ENCODE results near the gene SMU1.
A peak's percentile ranks its signal among the peaks of the same experiment; 100 is the strongest.

The SMU1 gene

GRCh38 chr9:33076046-33077004 lies at the start of gene SMU1:
Gene SMU1, minus strand, starts transcription at chr9:33076674. Its CDS starts 66 bp downstream, at chr9:33076608.
- peak; percentile 72 for DNase-seq

DNA sequence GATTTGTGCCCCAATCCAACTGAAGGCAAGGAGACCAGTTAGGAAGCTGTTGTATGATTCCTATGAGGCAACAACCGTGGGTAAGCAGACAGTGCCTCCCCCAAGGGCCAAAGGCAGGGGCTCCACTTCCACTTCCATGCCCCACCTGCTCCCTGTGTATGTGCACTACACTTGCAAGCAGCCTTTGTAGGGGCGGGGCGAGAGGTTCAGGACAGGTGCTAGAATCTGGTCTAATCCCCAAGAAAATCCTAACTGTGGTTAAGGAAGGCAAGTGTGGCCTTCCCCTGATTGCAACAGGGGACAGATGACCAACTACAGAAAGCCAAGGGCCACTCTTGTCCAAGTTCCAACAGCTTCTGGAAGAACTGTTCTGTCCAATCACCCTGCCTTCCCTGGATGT lies 49.0 kb upstream of the SMU1 start:
- no peak for DNase-seq

- no peak for DNase-seq
Measured at GRCh38 chr9:33124751-33125381, 48.4 kb upstream of the SMU1 start.

DNA sequence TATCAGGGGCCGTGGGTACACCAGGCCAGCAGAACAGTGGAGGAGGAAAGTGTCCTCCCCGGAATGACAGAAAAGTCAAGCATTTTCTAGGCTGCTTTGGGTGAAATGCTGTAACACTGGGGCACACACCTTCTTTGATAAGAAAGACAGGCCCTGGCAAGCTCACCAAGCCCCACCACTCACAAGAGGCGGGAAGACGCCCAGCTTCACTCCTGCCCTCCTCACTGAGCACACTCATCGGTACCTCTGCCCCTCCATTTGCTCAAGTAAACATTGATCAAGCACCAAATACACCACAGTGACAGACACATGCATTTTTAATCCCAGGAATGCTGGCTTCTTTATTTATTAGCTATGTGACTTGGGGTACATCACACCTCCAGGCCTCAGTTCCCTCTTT lies 47.6 kb upstream of the SMU1 start:
- no peak for DNase-seq

DNA sequence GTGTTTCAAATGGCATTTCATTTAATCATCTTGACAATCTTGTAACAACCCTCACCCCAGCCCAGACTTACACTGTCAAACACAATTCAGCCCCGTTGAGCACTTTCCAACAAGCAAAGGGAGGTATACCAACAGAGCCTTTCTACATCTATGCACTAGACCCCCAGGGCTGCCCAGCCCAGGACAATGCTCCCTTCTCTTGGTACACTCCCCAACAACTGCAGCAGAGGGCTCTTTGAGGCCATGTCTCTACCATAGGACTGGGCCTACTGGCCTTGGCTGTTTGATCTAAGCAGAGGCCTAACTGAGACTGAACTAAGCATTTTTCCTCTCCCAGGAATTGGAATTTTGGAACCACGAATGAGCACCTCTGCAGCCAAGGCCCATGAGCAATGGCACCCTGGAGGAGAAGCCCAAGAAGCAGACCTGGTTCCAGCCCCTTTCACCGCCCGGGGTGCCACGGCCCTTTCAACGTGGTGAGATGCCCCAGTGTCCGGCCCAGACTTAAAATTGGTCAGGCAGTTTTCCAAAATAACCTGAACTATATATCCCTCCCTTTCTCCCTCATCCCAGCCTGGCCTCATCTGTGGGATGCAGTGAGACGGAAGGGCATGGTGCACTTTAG lies 47.0 kb upstream of the SMU1 start:
- no peak for DNase-seq

DNA sequence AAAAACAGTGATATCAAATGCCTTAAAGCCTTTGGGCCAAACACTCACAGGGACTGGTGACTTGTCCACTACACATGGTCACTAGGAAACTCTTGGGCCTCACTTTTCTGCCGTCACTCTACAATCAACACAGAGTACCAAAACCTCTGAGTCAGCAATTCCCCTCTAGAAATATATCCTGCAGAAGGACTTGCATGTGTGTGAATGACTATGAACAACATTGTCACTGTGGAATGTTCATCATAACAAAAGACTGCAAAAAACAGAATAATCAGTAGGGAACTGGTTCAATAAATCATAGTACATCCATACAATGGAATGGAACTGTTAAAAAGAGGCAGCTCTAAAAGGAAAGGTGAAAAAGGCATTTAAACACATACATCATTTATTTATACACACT lies 44.1 kb upstream of the SMU1 start:
- DNase-seq, result no peak

- no peak for DNase-seq
Measured at GRCh38 chr9:33117796-33118195, 41.3 kb upstream of the SMU1 start.

DNA sequence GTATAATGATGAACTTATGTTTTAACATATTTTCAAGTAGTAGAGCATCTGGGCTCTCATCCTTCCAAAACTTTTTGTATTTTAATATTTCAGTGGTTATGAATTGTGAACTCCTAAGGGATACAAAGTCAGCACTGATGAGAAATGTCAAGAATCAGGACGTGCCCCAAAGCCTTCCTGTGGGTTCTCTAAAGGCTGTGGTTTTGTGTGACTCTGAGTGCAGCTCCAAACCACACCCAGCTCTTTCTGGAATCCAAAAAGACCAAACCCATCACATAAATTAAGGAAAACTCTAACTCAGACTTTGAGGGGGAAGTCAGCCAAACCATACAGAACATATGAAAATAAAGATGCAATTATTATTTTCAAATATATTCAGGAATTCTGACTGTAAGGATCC lies 40.8 kb upstream of the SMU1 start:
- DNase-seq, result no peak

DNA sequence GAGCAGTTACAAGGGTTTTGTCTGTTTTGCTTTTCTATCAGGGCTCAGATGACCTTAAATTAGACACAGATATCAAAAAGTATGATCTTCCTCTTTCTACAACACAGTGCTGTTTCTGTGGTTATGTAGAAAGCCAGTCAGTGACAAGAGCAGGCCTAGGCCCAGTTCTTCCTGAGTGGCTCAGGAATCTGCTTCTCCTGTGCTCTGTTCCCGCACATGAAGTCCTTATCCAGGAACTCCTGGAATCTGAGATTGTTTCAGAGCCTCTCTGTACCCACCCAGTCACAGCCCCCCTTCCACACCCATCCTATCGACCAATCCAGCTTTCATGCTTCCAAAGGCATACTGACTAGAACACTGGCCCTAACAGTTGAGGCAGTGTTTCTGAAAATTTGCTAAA lies 40.4 kb upstream of the SMU1 start:
- DNase-seq, result no peak

GRCh38 chr9:33114746-33115145 lies 38.3 kb upstream of the SMU1 start:
- DNase-seq, result no peak

DNA sequence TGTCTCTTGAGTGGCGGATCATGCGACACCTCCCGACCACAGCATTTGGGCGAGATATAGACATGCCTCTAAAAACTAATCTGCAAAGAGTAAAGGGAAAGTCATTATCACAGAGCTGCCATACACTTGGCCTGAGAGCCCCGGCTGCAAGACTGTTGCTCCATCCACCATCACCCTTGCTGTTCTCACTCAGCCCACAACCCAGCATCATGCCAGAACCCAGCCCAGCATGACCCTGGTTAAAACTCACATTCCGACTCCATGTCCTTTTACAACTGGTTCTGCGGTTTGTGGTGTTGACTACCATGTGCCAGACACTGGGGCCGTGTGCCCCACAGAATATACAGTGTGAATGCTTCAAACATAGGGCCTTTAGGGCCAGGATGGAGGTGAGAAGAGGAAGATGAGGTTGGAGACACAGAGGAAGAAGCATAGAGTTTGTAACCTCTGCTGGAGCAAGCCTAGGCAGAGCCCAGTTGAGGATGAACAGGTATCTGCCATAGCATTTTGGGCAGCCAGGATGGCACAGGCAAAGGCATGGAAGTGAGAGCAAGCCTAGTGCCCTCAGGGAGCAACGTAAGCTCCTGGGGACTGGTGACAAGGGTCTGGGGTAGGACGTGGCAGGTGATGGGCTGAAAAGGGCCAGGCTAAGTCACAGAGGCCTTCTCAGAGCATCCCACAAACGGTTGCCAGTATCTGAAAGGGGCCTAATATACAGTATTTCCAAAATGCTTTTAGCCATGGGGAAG lies 37.5 kb upstream of the SMU1 start:
- no peak for DNase-seq

DNA sequence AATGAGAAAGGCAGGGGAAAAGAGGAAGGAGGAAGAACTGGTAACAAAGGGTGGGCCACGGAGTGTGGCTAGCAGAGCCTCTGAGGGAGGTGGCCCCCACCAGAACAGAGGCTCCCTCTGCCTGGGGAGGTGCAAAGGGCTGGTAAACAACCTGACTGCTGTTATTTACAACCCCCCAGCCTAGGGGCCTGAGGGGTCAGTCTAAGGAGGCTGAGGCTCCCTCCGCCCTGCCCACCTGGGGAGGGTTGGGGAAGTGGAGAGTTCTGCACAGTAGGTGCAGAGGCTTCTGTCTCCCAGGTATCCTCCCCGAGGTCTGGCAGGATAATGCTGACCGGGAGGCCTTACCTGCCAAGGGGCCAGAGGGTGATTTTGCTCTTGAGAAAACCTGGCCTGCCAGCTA lies 35.6 kb upstream of the SMU1 start:
- DNase-seq, result no peak

DNA sequence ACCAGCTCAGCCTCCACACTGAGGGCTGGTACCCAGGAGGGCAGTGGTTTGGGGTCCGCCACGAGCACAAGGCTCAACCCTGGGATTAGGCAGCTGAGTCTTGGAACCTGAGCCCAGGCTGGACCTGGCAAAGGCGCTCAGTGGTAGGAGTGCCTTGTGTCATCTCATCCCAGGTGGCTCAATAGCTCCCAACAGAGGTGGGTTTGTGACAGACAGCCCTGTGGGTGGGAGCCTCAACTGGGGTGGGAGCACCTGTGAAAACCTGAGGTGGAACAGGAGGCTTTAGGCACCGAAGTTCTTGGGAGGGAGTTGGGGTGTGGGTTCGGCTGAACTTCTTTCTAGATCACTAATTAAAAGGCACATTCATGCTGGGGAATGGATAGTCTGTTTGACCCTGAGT lies 35.2 kb upstream of the SMU1 start:
- DNase-seq, result no peak

DNA sequence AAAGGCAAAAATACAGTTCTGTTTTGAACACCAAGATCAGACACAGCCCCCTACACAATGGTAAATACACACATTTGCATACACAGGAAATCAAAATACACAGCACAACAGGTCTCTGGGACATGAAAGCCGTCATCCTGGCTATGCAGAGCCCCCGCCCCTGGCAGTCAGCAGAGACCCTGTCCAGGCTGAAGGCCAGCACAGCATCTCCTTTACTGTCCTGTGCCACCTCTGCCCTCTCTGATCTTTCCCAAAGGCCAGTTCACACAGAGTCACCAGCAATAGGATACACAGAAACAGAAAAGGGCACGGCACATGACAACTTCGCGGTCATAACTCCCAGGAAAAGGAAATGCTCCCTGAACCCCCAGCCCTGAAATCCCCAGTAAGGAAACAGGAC lies 34.2 kb upstream of the SMU1 start:
- no peak for DNase-seq

DNA sequence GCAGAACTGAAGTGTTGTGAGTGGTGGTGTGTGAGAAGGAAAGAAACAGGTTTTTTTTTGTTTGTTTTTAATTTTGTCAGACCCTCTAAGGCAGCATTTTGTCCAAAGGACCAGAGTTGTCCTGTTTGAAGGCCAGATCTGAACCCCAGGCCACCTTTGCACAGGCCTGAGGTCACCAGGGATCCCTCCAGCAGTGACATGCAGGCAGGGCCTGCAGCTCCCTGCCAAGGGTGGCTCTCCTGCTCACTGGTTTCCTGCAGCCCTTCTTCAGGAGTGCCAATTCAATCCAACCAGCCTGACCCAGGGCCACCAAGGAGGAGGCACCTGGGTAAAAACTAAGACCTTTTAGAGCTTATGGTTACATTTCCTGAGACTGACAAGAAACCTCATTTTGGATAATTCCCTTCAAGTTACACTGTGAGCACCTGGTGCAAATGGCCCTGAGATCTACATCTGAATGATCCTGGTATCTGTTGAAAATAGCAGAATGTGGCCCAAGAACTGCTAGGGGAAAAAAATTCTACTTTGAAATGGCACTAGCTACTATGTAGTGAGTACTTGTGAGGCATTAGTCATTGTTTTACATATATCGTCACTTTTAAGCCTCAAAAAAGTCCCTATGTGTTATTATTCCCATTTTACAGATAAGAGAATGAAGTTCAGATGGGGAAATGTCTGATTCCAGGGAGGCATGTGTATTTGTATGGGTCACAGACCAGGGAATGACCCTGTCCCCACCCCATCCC lies 33.5 kb upstream of the SMU1 start:
- no peak for DNase-seq

DNA sequence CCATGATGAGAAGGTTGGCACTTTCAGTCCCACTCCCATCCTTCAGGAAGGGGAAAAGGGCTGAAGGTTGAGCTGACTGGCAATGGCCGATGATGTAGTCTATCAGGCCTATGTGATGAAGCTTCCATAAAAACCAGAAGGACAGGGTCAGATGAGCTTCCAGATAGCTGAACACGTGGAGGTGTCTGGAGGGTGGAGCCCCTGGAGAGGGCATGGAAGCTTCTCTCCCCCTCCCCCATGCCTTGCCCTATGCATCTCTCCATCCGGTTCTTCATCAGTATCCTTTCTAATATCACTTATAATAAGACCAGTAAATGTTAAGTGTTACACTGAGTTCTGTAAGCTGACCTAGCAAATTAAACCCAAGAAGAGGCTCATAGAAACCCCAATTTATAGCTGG lies 32.6 kb upstream of the SMU1 start:
- no peak for DNase-seq

DNA sequence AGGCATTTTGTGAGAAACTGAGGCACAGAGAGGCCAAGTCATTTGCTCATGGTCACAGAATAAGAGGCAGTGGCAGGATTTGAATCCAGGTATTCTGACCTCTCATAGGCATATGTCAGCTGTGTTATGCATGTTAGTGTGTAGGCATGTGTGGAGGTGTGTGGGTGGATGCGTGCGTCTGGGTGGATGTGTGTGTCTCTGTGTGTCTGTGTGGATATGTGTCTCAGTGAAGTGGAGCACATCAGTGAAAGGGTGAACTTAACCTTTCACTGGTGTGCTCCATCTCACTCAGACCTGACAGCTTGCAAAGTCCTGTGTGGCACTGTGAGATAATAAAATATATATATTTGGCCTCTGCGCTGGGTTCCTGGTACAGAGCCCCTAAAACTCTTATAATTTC lies 32.0 kb upstream of the SMU1 start:
- no peak for DNase-seq

GRCh38 chr9:33107762-33108161 lies 31.3 kb upstream of the SMU1 start:
- DNase-seq, result no peak

- no peak for DNase-seq
Measured at GRCh38 chr9:33106827-33107621, 30.6 kb upstream of the SMU1 start.

GRCh38 chr9:33106372-33106771 lies 29.9 kb upstream of the SMU1 start:
- no peak for DNase-seq

DNA sequence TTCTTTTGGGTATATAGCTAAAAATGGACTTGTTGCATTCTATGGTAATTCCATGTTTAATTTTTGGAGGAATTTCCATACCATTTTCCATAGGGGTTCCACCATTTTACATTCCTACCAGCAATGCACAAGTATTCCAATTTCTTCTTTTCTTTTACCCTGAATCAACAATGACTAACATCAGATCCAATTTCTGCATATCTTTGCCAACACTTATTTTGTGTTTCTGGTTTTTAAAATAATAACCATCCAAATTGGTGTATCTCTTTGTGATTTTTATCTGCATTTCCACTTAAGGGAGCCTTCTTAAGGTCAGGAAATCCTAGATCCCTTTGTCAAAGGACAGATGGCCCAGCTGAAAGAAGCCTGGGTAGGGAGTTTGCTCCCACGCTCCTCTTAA lies 29.5 kb upstream of the SMU1 start:
- no peak for DNase-seq

GRCh38 chr9:33105504-33105903 lies 29.0 kb upstream of the SMU1 start:
- no peak for DNase-seq
